ENCODE data around the gene CFAP74. TPM values are rescaled to one million over a fixed set of nuclear protein-coding genes. Genes with fewer than 3 reads are reported as not detected.

CFAP74 gene
- total RNA-seq, 1 experiment from 2014 or later: not detected

DNA sequence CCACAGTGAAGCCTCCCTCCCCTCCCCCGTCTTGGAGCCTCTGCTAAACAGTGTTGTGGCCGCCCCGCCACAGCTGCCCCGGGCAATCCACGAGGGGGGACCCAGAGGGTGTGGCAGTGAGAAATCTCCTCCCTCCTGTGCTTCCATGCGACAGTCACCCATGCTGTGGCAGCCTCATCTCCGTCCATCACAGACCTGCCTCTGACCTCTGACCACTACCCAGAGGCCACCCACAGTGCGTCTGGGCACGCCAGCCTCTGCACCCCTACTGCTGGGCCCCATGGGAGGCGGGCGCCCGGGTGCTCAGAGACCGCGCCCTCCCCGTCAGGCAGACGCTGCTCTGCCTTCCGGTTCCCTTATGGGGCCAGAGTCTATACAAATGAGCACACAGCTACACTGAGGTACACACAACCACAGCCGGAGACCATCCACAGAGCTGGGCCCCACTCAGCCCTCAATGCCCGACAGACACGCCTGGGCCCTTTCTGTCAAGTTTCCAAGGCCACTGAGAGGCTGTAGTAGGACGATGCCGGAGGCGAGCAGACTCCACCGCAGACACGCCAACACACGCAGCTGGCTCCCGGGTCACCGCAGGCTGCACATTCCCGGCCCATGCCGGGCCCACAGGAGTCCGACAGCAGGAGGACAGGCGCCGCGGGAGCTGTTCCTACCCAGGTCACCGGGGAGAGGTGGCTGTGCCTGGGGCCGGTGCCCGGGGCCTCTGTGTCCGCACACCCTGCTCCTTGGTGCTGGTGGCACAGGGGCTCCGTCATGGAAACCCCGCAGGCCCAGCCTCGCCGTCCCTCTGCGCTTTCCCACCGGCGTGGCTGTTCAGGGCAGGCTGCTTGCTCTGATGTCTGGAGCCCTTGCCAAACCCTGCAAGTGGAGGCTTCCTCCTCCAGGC lies 60.6 kb downstream of the CFAP74 start:
- intact Hi-C loops (cut with micrococcal nuclease; ENCODE audit: unreplicated experiment): no loop called here
- Mint-ChIP-seq H3K27ac (ENCODE audit: unreplicated experiment) (no peak overlapping the region), H3K9me3 (ENCODE audit: low read depth, unreplicated experiment) (no peaks in the 10 kb centered on the region), H3K36me3 (ENCODE audit: insufficient read depth, unreplicated experiment) (no peaks in the 10 kb centered on the region), H3K4me3 (ENCODE audit: low read depth, unreplicated experiment) (no peak overlapping the region), H3K27me3 (ENCODE audit: unreplicated experiment) (peaks cover 14% of the 10 kb centered on the region), H3K4me1 (ENCODE audit: low read depth, unreplicated experiment) (no peaks in the 10 kb centered on the region)
- BruUV-seq (replicated peaks): no TSS peak
- DNase-seq: no peak
- CTCF ChIA-PET: no interaction called here
- no peak for TF ChIP-seq CTCF (IDR thresholded peaks at IDR 0.05; ENCODE audit: unreplicated experiment)

- no peaks in the 10 kb centered on the region for H3K4me1 Mint-ChIP-seq (ENCODE audit: low read depth, unreplicated experiment)
- H3K27ac Mint-ChIP-seq (ENCODE audit: unreplicated experiment): no peak overlapping the region
- CTCF ChIA-PET: no interaction called here
- intact Hi-C loops (cut with micrococcal nuclease; ENCODE audit: unreplicated experiment): no loop called here
- H3K27me3 Mint-ChIP-seq (ENCODE audit: unreplicated experiment): peaks cover 14% of the 10 kb centered on the region
- no peak for TF ChIP-seq CTCF (IDR thresholded peaks at IDR 0.05; ENCODE audit: unreplicated experiment)
- H3K9me3 Mint-ChIP-seq (ENCODE audit: low read depth, unreplicated experiment): no peaks in the 10 kb centered on the region
- no peaks in the 10 kb centered on the region for H3K36me3 Mint-ChIP-seq (ENCODE audit: insufficient read depth, unreplicated experiment)
- no peak for DNase-seq
- no TSS peak for BruUV-seq (replicated peaks)
- no peak overlapping the region for H3K4me3 Mint-ChIP-seq (ENCODE audit: low read depth, unreplicated experiment)
These were observed 61.5 kb downstream of the CFAP74 start for GRCh38 chr1:1941868-1942752.

- CTCF ChIA-PET: no interaction called here
- Mint-ChIP-seq H3K9me3 (ENCODE audit: low read depth, unreplicated experiment) (no peaks in the 10 kb centered on the region), H3K27ac (ENCODE audit: unreplicated experiment) (no peak overlapping the region), H3K4me1 (ENCODE audit: low read depth, unreplicated experiment) (no peaks in the 10 kb centered on the region), H3K4me3 (ENCODE audit: low read depth, unreplicated experiment) (no peak overlapping the region), H3K36me3 (ENCODE audit: insufficient read depth, unreplicated experiment) (no peaks in the 10 kb centered on the region), H3K27me3 (ENCODE audit: unreplicated experiment) (peaks cover 14% of the 10 kb centered on the region)
- no peak for TF ChIP-seq CTCF (IDR thresholded peaks at IDR 0.05; ENCODE audit: unreplicated experiment)
- intact Hi-C loops (cut with micrococcal nuclease; ENCODE audit: unreplicated experiment): no loop called here
- BruUV-seq (replicated peaks): no TSS peak
- no peak for DNase-seq
These were observed 62.3 kb downstream of the CFAP74 start for GRCh38 chr1:1941211-1941841.

- intact Hi-C loops (cut with micrococcal nuclease; ENCODE audit: unreplicated experiment): no loop called here
- DNase-seq: no peak
- H3K4me1 Mint-ChIP-seq (ENCODE audit: low read depth, unreplicated experiment): no peaks in the 10 kb centered on the region
- CTCF ChIA-PET: no interaction called here
- TF ChIP-seq CTCF (IDR thresholded peaks at IDR 0.05; ENCODE audit: unreplicated experiment): no peak
- H3K9me3 Mint-ChIP-seq (ENCODE audit: low read depth, unreplicated experiment): no peaks in the 10 kb centered on the region
- no peaks in the 10 kb centered on the region for H3K36me3 Mint-ChIP-seq (ENCODE audit: insufficient read depth, unreplicated experiment)
- H3K27ac Mint-ChIP-seq (ENCODE audit: unreplicated experiment): no peak overlapping the region
- BruUV-seq (replicated peaks): no TSS peak
- peaks cover 26% of the 10 kb centered on the region for H3K27me3 Mint-ChIP-seq (ENCODE audit: unreplicated experiment)
- H3K4me3 Mint-ChIP-seq (ENCODE audit: low read depth, unreplicated experiment): no peak overlapping the region
These were observed 63.5 kb downstream of the CFAP74 start for GRCh38 chr1:1940123-1940425.

Data from Calu3 (cell line).